Astrocyte of the spinal cord (primary cell): ENCODE measurements around the gene SMNDC1.

Experiments used
- DNase-seq: peaks from one replicate; pipeline ENCODE4 v3.0.0; 2011; ENCODE audit warnings: low read depth, low spot score
- H3K4me3 ChIP-seq: 2 replicates; pipeline ENCODE4 v1.5.1; 2011; ENCODE audit warnings: low read depth, mild to moderate bottlenecking, low read length, moderate library complexity
- in situ Hi-C: cut with HindIII; loops from 2 replicates; pipeline ENCODE4 v1.10.0; 2017; ENCODE audit warnings: low sequenced_read_pairs
- TF ChIP-seq, protein P1 (sequence below): IDR thresholded peaks from 2 replicates; pipeline ENCODE4 v1.5.1; 2012; ENCODE audit warnings: low read depth, mild to moderate bottlenecking, low read length, inconsistent platforms

SMNDC1 gene

DNA sequence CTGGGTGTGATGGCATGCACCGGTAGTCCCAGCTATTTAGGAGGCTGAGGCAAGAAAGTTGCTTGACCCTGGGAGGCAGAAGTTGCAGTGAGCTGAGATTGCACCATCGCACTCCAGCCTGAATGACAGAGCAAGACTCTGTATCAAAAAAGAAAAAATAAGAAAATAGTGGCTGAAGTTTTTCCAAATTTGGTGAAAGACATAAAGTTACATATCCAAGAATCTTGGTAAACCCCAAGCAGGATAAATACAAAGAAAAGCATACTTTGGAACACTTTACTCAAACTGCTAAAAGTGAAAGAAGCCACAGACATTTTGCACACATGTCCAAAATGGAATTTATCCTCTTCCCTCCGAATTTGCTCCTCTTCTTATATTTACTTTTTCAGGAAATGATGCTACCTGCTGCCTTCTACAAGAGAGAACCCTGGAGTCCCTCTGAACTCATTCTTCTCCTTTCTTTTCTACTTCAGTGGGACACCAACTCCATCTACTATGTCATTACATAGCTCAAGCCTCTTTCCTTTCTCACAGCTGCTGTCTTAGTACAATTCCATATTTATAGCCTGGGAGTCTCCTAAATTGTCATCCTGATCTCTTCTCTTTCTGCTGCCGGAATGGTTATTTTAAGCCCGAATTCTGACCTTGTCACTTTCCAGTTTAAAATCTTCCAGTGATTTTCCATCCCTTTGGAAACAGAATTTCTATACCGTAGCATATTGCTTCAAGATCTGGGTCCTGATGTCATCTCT lies 17.3 kb upstream of the SMNDC1 start:
- in situ Hi-C loops = loop anchor here (25.0 kb wide), 1 partner anchor 240 kb away; the partner anchor contains the start of gene SMC3
- DNase-seq = no peak
- H3K4me3 ChIP-seq = no peak overlapping the region
- TF ChIP-seq, protein P1, sequence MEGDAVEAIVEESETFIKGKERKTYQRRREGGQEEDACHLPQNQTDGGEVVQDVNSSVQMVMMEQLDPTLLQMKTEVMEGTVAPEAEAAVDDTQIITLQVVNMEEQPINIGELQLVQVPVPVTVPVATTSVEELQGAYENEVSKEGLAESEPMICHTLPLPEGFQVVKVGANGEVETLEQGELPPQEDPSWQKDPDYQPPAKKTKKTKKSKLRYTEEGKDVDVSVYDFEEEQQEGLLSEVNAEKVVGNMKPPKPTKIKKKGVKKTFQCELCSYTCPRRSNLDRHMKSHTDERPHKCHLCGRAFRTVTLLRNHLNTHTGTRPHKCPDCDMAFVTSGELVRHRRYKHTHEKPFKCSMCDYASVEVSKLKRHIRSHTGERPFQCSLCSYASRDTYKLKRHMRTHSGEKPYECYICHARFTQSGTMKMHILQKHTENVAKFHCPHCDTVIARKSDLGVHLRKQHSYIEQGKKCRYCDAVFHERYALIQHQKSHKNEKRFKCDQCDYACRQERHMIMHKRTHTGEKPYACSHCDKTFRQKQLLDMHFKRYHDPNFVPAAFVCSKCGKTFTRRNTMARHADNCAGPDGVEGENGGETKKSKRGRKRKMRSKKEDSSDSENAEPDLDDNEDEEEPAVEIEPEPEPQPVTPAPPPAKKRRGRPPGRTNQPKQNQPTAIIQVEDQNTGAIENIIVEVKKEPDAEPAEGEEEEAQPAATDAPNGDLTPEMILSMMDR = no peak

DNA sequence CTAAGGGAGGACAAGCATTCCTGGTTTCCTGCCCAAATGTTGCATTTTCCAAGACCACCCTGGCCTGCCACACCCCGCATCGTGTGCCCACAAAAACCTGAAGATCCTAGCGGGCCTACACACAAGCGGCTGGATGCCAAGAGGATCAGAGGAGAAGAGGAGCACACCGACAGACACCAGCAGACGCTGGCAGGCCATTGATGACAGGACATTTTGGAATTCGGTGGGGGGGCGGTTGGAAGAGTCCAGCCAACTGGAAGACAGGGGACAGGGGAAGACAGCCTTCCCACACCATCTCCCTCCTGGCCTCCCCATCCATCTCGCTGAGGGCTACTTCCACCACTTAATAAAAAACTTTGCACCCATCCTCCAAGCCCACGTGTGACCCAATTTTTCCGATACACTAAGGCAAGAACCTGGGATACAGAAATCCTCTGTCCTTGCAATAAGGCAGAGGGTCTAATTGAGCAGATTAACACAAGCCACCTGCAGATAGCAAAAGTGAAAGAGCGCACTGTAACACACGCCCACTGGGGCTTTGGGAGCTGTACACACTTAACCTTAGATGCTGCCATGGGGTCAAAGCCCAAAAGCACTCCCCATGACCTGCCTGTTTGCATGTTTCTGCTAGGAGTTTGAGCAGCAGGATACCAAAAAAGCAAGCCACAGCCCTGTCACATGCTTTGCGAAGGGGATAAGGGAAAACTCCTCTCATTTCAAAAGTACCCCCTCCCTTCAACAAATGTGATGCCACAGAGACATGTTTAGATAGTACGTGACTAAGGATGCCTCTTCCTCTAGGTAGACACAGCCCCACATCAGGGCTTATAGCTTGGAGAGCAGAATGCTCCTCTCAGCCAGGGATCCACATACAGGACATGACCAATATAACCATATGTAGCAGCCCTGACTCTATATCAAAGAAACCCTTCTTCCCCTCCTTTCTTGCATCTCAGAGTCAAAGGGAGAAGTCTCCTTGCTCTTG lies 13.4 kb upstream of the SMNDC1 start:
- DNase-seq = no peak
- TF ChIP-seq, protein P1 = no peak
- in situ Hi-C loops = loop anchor here (25.0 kb wide), 1 partner anchor 244 kb away; the partner anchor contains the start of gene SMC3
- H3K4me3 ChIP-seq = no peak overlapping the region

DNA sequence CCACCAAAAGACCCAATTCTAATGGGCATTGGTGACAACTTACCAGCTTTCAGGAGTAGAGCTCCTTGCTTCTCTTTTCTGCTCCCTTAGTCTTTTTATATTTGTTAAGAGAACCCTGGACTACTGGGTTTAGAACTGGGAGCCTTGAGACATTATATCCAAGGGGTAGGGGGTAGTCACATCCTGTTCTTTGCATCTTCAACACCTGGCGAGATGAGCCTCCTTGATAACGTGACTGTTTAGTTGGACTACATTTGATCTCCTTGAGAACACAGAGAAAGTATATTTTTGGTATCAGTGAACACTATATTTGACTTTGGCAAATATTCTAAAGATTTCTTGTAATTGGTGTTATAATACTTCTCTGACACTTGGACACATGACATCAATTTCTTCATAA lies 9.0 kb upstream of the SMNDC1 start:
- DNase-seq = no peak
- TF ChIP-seq, protein P1 = no peak
- in situ Hi-C loops = loop anchor here (25.0 kb wide), 1 partner anchor 249 kb away; the partner anchor contains the start of gene SMC3

DNA sequence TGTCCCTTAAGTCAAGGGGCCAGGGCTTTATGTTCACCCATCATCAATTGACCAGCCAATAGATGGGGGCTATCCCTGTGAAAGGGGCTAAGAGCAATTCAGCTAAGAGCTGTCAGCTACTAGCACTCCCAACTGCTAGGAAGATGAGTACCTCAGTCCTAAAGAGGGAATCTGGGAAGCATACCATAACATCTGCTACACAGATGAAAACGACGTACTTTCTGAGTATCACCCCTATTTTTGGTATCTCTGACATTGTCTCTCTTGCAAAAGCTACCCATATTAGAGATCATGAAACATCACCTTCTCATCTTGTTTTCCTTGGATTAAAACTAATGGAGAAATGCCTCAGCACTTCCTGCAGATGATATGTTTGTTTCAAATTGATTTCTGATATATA lies 7.5 kb upstream of the SMNDC1 start:
- in situ Hi-C loops = loop anchor here (25.0 kb wide), 1 partner anchor 250 kb away; the partner anchor contains the start of gene SMC3
- TF ChIP-seq, protein P1 = no peak
- no peak for DNase-seq
- no peak overlapping the region for H3K4me3 ChIP-seq

More for the DNA sequence above, 9.0 kb upstream of the SMNDC1 start:
- H3K4me3 ChIP-seq = no peak overlapping the region

DNA sequence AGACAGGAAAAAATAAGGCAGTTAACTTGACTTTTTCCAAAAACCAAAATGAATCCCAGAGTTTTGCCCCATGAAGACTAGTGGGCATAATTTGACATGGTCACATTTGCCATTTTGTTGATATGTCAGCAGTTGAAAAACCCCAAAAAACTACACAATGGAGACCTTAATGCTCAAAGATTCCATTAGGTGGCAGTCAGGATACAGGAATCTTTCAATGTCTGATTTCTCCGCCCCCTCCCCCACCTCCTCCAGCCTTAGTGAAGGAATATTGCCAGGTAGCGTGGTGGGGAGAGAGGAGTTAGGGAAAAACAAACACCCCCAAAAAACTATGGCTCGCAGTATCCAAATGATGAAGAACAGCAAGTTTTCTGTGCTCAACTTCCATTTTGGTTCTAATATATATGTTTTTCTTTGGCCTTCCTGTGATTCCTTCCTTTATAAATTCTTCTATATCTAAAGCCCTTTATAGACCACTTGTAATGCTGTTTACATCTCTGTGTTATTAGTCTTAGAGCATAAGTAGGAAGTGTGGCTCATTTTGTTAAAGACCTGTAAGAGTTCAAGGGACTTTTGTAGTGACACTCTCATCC lies 6.7 kb upstream of the SMNDC1 start:
- TF ChIP-seq, protein P1 = peak; percentile 59
- DNase-seq = peak; percentile 65
- H3K4me3 ChIP-seq = no peak overlapping the region
- in situ Hi-C loops = loop anchor here (25.0 kb wide), 1 partner anchor 251 kb away; the partner anchor contains the start of gene SMC3

DNA sequence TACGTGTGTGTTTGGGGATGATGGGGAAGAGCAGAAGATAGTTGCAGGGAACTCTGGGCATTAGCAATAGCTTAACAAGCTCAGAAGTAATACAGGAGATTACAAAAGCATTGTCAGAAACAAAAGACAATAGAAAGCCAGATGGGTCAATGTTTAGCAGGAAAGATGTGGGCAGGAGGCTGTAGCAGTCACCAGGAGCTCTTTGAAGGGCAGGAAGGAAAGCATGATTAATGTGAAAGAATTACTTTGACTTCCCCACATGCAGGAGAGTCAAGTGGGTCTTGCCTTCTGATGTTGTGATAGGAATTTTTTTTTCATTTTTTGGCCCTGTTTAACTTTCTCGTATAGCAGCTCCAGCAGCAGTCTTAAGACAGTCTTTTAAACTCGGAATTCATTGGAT lies 6.0 kb upstream of the SMNDC1 start:
- TF ChIP-seq, protein P1 = no peak
- no peak for DNase-seq
- no peak overlapping the region for H3K4me3 ChIP-seq
- in situ Hi-C loops = loop anchor here (25.0 kb wide), 1 partner anchor 252 kb away; the partner anchor contains the start of gene SMC3
